ENCODE results near the gene TSR3.

GRCh38 chr16:1387331-1387730, 35.7 kb upstream of the TSR3 start:
- TF ChIP-seq JUND (IDR thresholded peaks at IDR 0.05) (no peak), CTCF (IDR thresholded peaks at IDR 0.05; ENCODE audit: low read depth, low read length, missing input control) (no peak), TAF1 (conservative IDR thresholded peaks at IDR 0.05) (no peak), GABPA (IDR thresholded peaks at IDR 0.05 in 1 of 2, conservative IDR thresholded peaks at IDR 0.05 in 1 of 2) (no peak), SP1 (IDR thresholded peaks at IDR 0.05) (no peak)
- TF ChIP-seq, protein P1, sequence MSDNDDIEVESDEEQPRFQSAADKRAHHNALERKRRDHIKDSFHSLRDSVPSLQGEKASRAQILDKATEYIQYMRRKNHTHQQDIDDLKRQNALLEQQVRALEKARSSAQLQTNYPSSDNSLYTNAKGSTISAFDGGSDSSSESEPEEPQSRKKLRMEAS (IDR thresholded peaks at IDR 0.05) = no peak

All from liver (tissue), 3 donors.